Measurements from ENCODE around the gene GLI3.

DNA sequence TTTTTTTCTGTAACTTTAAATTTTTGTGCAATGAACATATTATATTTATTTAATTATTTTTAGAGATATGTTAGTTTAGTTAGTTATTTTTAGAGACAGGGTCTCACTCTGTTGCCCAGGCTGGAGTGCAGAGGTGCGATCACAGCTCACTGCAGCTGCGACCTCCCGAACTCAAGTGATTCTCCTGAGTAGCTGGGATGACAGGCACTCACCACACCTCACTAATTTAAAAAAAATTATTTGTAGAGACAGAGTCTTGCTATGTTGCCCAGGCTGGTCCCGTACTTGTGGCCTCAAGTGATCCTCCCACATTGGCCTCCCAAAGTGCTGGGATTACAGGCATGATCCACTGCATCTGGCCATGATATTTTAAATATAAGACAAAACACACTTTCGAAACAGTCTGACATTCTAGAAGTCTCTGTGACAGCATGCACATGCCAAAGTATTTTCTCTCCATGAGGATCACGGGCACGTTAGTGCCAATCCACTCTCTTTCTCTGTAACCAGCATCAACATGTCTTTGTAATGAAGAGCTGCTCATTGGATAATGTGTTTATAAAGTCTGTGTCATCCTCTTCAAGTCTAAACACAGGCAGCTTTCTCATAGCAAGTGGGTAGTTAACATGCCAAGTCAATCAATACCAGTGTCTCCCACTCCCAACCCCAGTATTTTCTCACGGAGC lies 137.4 kb downstream of the GLI3 start:
- TF ChIP-seq SUZ12 (IDR thresholded peaks at IDR 0.05; ENCODE audit: extremely low read depth, insufficient read depth, insufficient read length) (no peak), YY1 (IDR thresholded peaks at IDR 0.05; ENCODE audit: insufficient read depth, insufficient read length) (no peak)
